ENCODE data around the gene MBOAT2. TPM values are rescaled to one million over a fixed set of nuclear protein-coding genes. Genes with fewer than 3 reads are reported as not detected.
"Not testable (repeated sequence)": the region's sequence is repeated elsewhere in the genome, so short reads cannot be mapped to it uniquely, and the experiment has no call there.

Gene MBOAT2
- total RNA-seq, 4 donors from 2014 or later = 20.5 to 42.8 (median 24.4) TPM

DNA sequence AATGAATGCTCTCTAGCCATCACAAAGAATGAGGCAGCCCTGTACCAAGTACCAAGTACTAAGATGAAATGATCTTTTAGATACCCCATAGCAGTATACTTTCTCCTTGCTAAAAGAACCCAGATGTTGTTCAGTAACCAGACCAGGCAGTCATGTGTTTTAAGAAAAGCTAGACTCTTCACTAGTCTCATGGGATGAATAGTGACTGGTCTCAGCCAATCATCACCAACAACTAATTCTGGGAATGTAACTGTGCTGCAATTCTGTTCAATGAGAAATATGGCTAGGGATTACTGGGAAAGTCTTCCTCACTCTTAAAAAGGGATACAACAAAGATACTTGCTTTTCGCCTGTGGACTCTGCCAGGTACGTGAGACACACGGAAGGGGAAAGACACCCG lies 29.5 kb downstream of the MBOAT2 start:
- 90 to 94% methylated on average over 4 of the region's 4 CpGs for WGBS, 2 donors
- intact Hi-C loops (cut with DNase I) = no loop called here
- no peak overlapping the region for H3K4me3 ChIP-seq (replicated peaks in 1 of 3)
- no peaks in the 10 kb centered on the region for H3K9me3 ChIP-seq
- no peak for TF ChIP-seq POLR2A (IDR thresholded peaks at IDR 0.05)
- TF ChIP-seq, protein P1, sequence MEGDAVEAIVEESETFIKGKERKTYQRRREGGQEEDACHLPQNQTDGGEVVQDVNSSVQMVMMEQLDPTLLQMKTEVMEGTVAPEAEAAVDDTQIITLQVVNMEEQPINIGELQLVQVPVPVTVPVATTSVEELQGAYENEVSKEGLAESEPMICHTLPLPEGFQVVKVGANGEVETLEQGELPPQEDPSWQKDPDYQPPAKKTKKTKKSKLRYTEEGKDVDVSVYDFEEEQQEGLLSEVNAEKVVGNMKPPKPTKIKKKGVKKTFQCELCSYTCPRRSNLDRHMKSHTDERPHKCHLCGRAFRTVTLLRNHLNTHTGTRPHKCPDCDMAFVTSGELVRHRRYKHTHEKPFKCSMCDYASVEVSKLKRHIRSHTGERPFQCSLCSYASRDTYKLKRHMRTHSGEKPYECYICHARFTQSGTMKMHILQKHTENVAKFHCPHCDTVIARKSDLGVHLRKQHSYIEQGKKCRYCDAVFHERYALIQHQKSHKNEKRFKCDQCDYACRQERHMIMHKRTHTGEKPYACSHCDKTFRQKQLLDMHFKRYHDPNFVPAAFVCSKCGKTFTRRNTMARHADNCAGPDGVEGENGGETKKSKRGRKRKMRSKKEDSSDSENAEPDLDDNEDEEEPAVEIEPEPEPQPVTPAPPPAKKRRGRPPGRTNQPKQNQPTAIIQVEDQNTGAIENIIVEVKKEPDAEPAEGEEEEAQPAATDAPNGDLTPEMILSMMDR (IDR thresholded peaks at IDR 0.05) = no peak
- H3K27ac ChIP-seq = no peak overlapping the region
- no peaks in the 10 kb centered on the region for H3K4me1 ChIP-seq
- no peaks in the 10 kb centered on the region for H3K27me3 ChIP-seq
- DNase-seq = no peak
- no peaks in the 10 kb centered on the region for H3K36me3 ChIP-seq

DNA sequence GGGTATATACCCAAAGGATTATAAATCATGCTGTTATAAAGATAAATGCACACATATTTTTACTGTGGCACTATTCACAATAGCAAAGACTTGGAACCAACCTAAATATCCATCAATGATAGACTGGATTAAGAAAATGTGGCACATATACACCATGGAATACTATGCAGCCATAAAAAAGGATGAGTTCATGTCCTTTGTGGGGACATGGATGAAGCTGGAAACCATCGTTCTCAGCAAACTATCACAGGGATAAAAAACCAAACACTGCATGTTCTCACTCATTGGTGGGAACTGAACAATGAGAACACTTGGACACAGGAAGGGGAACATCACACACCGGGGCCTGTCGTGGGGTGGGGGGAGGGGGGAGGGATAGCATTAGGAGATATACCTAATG lies 30.5 kb downstream of the MBOAT2 start:
- H3K27me3 ChIP-seq; H3K9me3 ChIP-seq; H3K4me3 ChIP-seq (replicated peaks in 1 of 3); DNase-seq; intact Hi-C loops (cut with DNase I); H3K27ac ChIP-seq; H3K36me3 ChIP-seq; H3K4me1 ChIP-seq: not testable (repeated sequence)
- WGBS, 2 donors = 92 to 98% methylated on average over 3 of the region's 3 CpGs

DNA sequence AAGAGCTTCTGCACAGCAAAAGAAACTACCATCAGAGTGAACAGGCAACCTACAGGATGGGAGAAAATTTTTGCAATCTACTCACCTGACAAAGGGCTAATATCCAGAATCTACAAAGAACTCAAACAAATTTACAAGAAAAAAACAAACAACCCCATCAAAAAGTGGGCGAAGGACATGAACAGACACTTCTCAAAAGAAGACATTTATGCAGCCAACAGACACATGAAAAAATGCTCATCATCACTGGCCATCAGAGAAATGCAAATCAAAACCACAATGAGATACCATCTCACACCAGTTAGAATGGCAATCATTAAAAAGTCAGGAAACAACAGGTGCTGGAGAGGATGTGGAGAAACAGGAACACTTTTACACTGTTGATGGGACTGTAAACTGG lies 30.9 kb downstream of the MBOAT2 start:
- H3K27me3 ChIP-seq; H3K27ac ChIP-seq; H3K4me3 ChIP-seq (replicated peaks in 1 of 3); H3K36me3 ChIP-seq; DNase-seq; H3K9me3 ChIP-seq; H3K4me1 ChIP-seq; intact Hi-C loops (cut with DNase I): not testable (repeated sequence)
- 100% methylated on average over 1 of the region's 1 CpG; no CpG with 5 or more reads in 1 of the 2 donors for WGBS, 2 donors

DNA sequence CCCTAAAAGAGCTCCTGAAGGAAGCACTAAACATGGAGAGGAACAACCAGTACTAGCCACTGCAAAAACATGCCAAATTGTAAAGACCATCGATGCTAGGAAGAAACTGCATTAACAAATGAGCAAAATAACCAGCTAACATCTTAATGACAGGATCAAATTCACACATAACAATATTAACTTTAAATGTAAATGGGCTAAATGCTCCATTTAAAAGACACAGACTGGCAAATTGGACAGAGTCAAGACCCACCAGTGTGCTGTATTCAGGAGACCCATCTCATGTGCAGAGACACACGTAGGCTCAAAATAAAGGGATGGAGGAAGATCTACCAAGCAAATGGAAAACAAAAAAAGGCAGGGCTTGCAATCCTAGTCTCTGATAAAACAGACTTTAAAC lies 34.1 kb downstream of the MBOAT2 start:
- WGBS, 2 donors = 91 to 96% methylated on average over 2 of the region's 2 CpGs
- intact Hi-C loops (cut with DNase I); H3K4me3 ChIP-seq (replicated peaks in 1 of 3); H3K9me3 ChIP-seq; H3K4me1 ChIP-seq; H3K36me3 ChIP-seq; H3K27ac ChIP-seq; H3K27me3 ChIP-seq; DNase-seq: not testable (repeated sequence)

DNA sequence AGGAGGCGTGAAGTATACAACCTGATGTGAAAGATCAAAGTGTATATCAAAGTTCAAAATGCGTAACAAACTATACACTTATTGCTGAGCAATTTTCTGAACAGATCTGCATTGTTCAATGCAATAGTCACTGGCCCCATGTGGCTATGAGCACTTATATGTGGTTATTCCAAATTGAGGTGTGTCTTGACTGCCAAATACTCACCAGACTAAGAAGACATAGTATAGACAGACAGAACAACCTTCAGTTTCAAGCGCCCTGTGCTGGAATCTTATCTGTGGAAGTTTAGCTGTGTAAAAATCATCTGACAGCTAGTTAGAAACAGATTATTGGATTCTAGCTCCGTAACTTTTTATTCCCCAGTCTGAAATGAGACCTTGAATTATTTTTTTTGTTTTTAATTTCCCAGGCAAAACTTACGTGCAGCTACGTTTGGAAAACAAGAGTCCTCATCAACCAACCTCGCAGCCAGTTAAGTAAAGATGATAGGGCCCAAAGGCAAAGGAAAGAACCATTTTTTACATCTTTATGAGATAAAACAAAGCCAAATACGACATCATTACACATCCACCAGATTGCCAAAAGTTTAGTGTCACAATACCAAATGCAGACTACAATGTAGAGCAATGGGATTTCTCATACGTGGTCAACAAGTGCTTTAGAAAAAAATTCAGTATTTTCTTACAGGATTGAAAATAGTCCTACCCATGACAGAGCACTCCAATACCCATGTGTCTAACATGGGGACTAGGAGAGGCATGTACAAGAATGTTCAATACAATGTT lies 37.2 kb downstream of the MBOAT2 start:
- no peaks in the 10 kb centered on the region for H3K36me3 ChIP-seq
- DNase-seq = no peak
- TF ChIP-seq POLR2A (IDR thresholded peaks at IDR 0.05) = no peak
- TF ChIP-seq, protein P1 (IDR thresholded peaks at IDR 0.05) = no peak
- no peaks in the 10 kb centered on the region for H3K9me3 ChIP-seq
- intact Hi-C loops (cut with DNase I) = no loop called here
- no peaks in the 10 kb centered on the region for H3K27me3 ChIP-seq
- H3K4me1 ChIP-seq = no peaks in the 10 kb centered on the region
- H3K4me3 ChIP-seq (replicated peaks in 1 of 3) = no peak overlapping the region
- WGBS, 2 donors = 80 to 84% methylated on average over 9 of the region's 9 CpGs
- H3K27ac ChIP-seq = no peak overlapping the region

DNA sequence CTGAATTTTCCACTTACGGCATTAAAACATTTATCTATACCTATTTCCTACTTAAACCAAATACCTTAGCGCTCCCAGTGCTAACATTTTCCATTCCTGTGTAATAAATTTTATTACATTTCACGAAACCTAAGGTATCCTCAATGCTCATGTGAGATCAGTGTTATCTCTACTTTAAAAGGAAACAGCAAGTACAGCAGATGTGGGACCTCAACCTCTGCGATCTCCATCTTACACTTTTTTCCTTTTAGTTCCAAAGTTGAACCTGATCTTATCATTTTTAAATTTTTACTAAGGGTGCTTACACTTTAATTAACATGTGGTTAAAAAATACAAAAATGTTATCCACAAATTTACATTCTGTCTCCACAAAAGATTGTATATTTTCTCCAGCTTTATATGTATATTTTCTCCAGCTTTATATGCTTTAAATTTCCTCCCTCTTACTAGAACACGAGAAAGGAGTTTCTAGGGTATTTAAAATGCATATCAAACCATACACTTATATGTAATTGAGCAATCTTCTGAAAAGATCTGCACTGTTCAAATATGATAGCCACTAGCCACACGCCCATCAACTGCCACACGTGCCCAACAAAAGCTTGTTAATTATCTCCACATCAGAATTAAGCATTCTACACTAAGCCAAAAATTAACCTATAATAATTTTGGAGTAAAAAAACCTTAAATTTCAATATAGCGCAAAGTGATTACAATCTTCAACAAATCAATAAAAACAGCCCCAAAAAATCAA lies 38.1 kb downstream of the MBOAT2 start:
- no peaks in the 10 kb centered on the region for H3K4me1 ChIP-seq
- H3K4me3 ChIP-seq (replicated peaks in 1 of 3) = no peak overlapping the region
- intact Hi-C loops (cut with DNase I) = no loop called here
- no peaks in the 10 kb centered on the region for H3K36me3 ChIP-seq
- H3K27me3 ChIP-seq = no peaks in the 10 kb centered on the region
- no peak for TF ChIP-seq POLR2A (IDR thresholded peaks at IDR 0.05)
- TF ChIP-seq, protein P1 (IDR thresholded peaks at IDR 0.05) = no peak
- no peak overlapping the region for H3K27ac ChIP-seq
- no peaks in the 10 kb centered on the region for H3K9me3 ChIP-seq
- no peak for DNase-seq
- WGBS, 2 donors = 87 to 95% methylated on average over 8 of the region's 8 CpGs
